GM12878 (cell line): ENCODE data around the gene RPL13A. TPM values are rescaled to one million over a fixed set of nuclear protein-coding genes. Genes with fewer than 3 reads are reported as not detected.

ENCODE experiments used
- BHLHE40 ChIP-seq, 2 experiments: fragments of 450-650 bp in 1 of 2; IDR thresholded peaks; 2 replicates each; pipeline ENCODE4 v1.6.1; 2011 to 2017; ENCODE audit warnings: low read depth in 2 of 2, borderline replicate concordance in 1 of 2, improper control_type of control experiment in 1 of 2, low read length in 1 of 2, mild to moderate bottlenecking in 1 of 2
- CREM ChIP-seq: IDR thresholded peaks from 2 replicates; pipeline ENCODE4 v1.6.1; 2014; ENCODE audit warnings: antibody characterized with exemption, low read depth
- CUX1 ChIP-seq: IDR thresholded peaks from 2 replicates; pipeline ENCODE4 v1.6.1; 2012; ENCODE audit warnings: improper control_type of control experiment, low read depth, low read length; ENCODE audit not compliant: insufficient replicate concordance
- KLF5 ChIP-seq: fragments of 450-650 bp; IDR thresholded peaks from 2 replicates; pipeline ENCODE4 v1.6.1; 2014; ENCODE audit warnings: mild to moderate bottlenecking; ENCODE audit not compliant: partially characterized antibody
- MEF2B ChIP-seq: fragments of 450-650 bp; IDR thresholded peaks from 2 replicates; pipeline ENCODE4 v1.6.1; 2018; ENCODE audit warnings: mild to moderate bottlenecking, moderate library complexity; ENCODE audit not compliant: partially characterized antibody, poor library complexity, severe bottlenecking
- MYC ChIP-seq: IDR thresholded peaks from 2 replicates; pipeline ENCODE4 v1.6.1; 2011; ENCODE audit warnings: mild to moderate bottlenecking, low read length, moderate library complexity, inconsistent platforms; ENCODE audit not compliant: insufficient read depth, insufficient replicate concordance, insufficient read length, severe bottlenecking
- PAX5 ChIP-seq: IDR thresholded peaks from 2 replicates; pipeline ENCODE4 v1.6.1; 2011; ENCODE audit warnings: low read depth, low read length, borderline replicate concordance
- PBX3 ChIP-seq: IDR thresholded peaks from 2 replicates; pipeline ENCODE4 v1.6.1; 2011; ENCODE audit warnings: mild to moderate bottlenecking, low read depth, low read length, moderate library complexity; ENCODE audit not compliant: insufficient replicate concordance
- PKNOX1 ChIP-seq: fragments of 450-650 bp; IDR thresholded peaks from 2 replicates; pipeline ENCODE4 v1.6.1; 2016; ENCODE audit warnings: mild to moderate bottlenecking
- RFX5 ChIP-seq: IDR thresholded peaks from 2 replicates; pipeline ENCODE4 v1.6.1; 2011; ENCODE audit warnings: low read depth, low read length, improper control_type of control experiment
- SIX5 ChIP-seq: IDR thresholded peaks from 2 replicates; pipeline ENCODE4 v1.6.1; 2011; ENCODE audit warnings: mild to moderate bottlenecking, low read depth, low read length, moderate library complexity; ENCODE audit not compliant: severe bottlenecking
- SP1 ChIP-seq: IDR thresholded peaks from one replicate; pipeline ENCODE4 v1.6.1; 2011; ENCODE audit warnings: low read depth, low read length
- SPI1 ChIP-seq: IDR thresholded peaks from 2 replicates; pipeline ENCODE4 v1.6.1; 2011; ENCODE audit warnings: low read depth, mild to moderate bottlenecking, low read length, moderate library complexity, borderline replicate concordance; ENCODE audit not compliant: insufficient read depth
- STAT3 ChIP-seq: IDR thresholded peaks from 2 replicates; pipeline ENCODE4 v1.6.1; 2011; ENCODE audit warnings: low read depth, low read length, improper control_type of control experiment
- TAF1 ChIP-seq: IDR thresholded peaks from 2 replicates; pipeline ENCODE4 v1.6.1; 2011; ENCODE audit warnings: mild to moderate bottlenecking, low read depth, low read length, borderline replicate concordance
- ZNF217 ChIP-seq: fragments of 450-650 bp; IDR thresholded peaks from 2 replicates; pipeline ENCODE4 v1.6.1; 2017; ENCODE audit warnings: antibody characterized with exemption, mild to moderate bottlenecking
- ZNF687 ChIP-seq: fragments of 450-650 bp; IDR thresholded peaks from 2 replicates; pipeline ENCODE4 v1.6.1; 2017; ENCODE audit warnings: mild to moderate bottlenecking, moderate library complexity
- polyA plus RNA-seq, 11 experiments: library from polyadenylated mRNA; depleted of rRNA in 4 of 11; unstranded in 6 of 11; stranded (reverse) in 5 of 11; fragments of >200 nt; fragmentation: Nextera tagmentation in 4 of 11; fragmentation: Illumina TruSeq in 1 of 11; extraction: Ambion mirVana in 4 of 11; extraction: Trizol in 1 of 11; gene quantifications; 1 replicate in 1 of 11; 2 replicates in 10 of 11; pipeline versions ENCODE4 v1.2.1 to v1.2.3, GENCODE V29; 2011 to 2016; ENCODE audit warnings: inconsistent platforms in 2 of 11, missing spikeins in 2 of 11, low read depth in 1 of 11
- total RNA-seq, 4 experiments: library from RNA; depleted of rRNA in 3 of 4; stranded (reverse); fragments of >200 nt in 3 of 4; fragmentation: Illumina TruSeq in 1 of 4; extraction: Trizol in 1 of 4; gene quantifications; 2 replicates each; pipeline versions ENCODE4 v1.2.1 to v1.2.3, GENCODE V29; 2013 to 2021

The RPL13A gene
- total and polyA plus RNA-seq, 10 of the 15 experiments (the other 5 are each of a cell fraction or from before 2014, with no cell fraction given): 1,426 to 8,961 (median 4,266) TPM

DNA sequence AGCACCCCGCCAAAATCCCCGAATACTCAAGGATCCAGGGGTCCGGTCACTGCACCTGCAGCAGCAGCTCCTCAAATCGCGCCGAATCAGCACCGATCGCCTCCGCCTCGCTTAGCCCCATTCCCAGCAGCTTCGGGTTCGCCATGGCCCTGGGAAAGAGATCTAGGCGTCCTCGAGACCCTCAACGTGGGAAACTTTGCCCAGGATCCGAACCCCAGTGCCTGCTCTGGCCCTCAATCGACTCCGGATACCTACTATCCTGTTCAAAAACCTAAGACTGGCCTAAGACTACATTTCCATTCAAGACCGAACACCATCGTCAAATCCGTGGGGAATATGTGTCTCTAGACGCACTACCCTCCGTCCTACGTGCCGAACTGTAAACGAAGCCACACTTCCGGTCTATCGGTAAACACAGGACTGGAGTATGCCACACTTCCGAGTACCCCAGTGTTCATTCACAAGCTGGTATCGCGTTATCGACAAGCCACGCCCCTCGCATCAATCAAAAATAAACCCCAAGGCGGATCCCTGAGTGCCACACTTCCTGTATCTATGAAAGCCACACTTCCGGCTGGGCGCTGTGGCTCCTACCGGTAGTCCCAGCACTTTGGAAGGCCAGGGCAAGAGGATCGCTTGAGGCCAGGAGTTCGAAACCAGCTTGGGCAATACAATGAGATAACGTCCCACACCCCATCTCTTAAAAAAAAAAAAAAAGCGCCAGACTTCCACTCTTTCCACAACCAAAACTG is 35.8 kb upstream of the RPL13A start, which contains the start of gene PIH1D1 (continued):
- TF ChIP-seq SP1: peak; percentile 75
- TF ChIP-seq RFX5: no peak
- no peak for TF ChIP-seq STAT3
- peak; percentile 94 for TF ChIP-seq MEF2B
- no peak for TF ChIP-seq ZNF687
- TF ChIP-seq TAF1: peak; percentile 55; the same call in 1 of the 2 replicates
- peak in 1 of 2 experiments; percentile 41; a peak in 2 of 4 replicates for TF ChIP-seq BHLHE40 (IDR thresholded peaks at IDR 0.05; ENCODE audit: borderline replicate concordance in 1 of 2, low read depth in 2 of 2, low read length in 1 of 2)
- peak; percentile 71 for TF ChIP-seq SIX5
- TF ChIP-seq SPI1: peak; percentile 61; the same call in 1 of the 2 replicates
- peak; percentile 41 for TF ChIP-seq CUX1
- no peak for TF ChIP-seq PAX5
- TF ChIP-seq PKNOX1: peak; percentile 98
- peak; percentile 92 for TF ChIP-seq PBX3
- no peak for TF ChIP-seq MYC
- TF ChIP-seq KLF5: no peak
- TF ChIP-seq ZNF217: no peak
- TF ChIP-seq CREM: peak; percentile 47; the same call in 1 of the 2 replicates
